Measurements from ENCODE around the gene VCAN.

DNA sequence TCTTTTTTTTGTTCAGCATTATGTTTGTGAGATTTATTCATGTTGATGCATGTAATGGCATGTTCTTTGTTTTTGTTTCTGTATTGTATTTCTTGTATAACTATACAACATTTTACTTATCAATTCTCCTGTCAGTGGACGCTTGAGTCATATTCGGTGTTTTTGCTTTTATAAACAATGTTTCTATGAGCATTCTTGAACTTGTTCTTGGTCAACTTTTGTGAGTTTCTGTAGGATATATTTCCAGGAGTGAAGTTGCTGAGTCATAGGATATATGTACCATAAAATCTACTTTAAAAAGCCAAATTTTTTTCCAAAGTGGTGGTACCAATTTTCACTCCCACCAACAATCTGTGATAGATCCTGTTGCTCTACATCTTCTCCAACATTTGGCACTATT is 104.8 kb downstream of the VCAN start:
- TF ChIP-seq MYC (IDR thresholded peaks at IDR 0.05; ENCODE audit: low read depth, low read length): no peak
- TF ChIP-seq, protein P1, sequence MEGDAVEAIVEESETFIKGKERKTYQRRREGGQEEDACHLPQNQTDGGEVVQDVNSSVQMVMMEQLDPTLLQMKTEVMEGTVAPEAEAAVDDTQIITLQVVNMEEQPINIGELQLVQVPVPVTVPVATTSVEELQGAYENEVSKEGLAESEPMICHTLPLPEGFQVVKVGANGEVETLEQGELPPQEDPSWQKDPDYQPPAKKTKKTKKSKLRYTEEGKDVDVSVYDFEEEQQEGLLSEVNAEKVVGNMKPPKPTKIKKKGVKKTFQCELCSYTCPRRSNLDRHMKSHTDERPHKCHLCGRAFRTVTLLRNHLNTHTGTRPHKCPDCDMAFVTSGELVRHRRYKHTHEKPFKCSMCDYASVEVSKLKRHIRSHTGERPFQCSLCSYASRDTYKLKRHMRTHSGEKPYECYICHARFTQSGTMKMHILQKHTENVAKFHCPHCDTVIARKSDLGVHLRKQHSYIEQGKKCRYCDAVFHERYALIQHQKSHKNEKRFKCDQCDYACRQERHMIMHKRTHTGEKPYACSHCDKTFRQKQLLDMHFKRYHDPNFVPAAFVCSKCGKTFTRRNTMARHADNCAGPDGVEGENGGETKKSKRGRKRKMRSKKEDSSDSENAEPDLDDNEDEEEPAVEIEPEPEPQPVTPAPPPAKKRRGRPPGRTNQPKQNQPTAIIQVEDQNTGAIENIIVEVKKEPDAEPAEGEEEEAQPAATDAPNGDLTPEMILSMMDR (IDR thresholded peaks at IDR 0.05; ENCODE audit: low read depth, low read length): no peak
- no peak for TF ChIP-seq POLR2A (IDR thresholded peaks at IDR 0.05; ENCODE audit: extremely low read depth, insufficient read length)
- TF ChIP-seq MAX (IDR thresholded peaks at IDR 0.05; ENCODE audit: low read depth, low read length): no peak

Measured in NB4 (cell line).